D721Med (cell line): Measurements from ENCODE around the gene CACNA1F.

Experiments used
- DNase-seq: peaks from one replicate; pipeline ENCODE4 v3.0.0; 2011; ENCODE audit warnings: low spot score; ENCODE audit not compliant: insufficient read length
- FAIRE-seq: peaks from 2 replicates; lab custom pipeline; 2011; peaks lifted over from hg19 to GRCh38; lab: Jason Lieb, UNC
- CTCF ChIP-seq: IDR thresholded peaks from 2 replicates; pipeline ENCODE4 v1.5.1; 2012; ENCODE audit warnings: mild to moderate bottlenecking, control low read depth; ENCODE audit not compliant: insufficient read depth; ENCODE audit errors: missing control alignments

The CACNA1F gene

GRCh38 chrX:49214996-49215526, 18.1 kb downstream of the CACNA1F start:
- FAIRE-seq (no peak), DNase-seq (no peak)
- no peak for TF ChIP-seq CTCF

- no peak for FAIRE-seq
- DNase-seq, result no peak
- no peak for TF ChIP-seq CTCF
These were observed 18.7 kb downstream of the CACNA1F start for GRCh38 chrX:49214416-49214815.

- no peak for TF ChIP-seq CTCF
- DNase-seq, result no peak
- no peak for FAIRE-seq
These were observed 20.3 kb downstream of the CACNA1F start for GRCh38 chrX:49212861-49213260.

GRCh38 chrX:49212209-49212608, 20.9 kb downstream of the CACNA1F start:
- TF ChIP-seq CTCF, result no peak

GRCh38 chrX:49211074-49211473, 22.1 kb downstream of the CACNA1F start:
- TF ChIP-seq CTCF, result no peak
- no peak for FAIRE-seq
- no peak for DNase-seq

More at GRCh38 chrX:49212209-49212608, 20.9 kb downstream of the CACNA1F start:
- FAIRE-seq (no peak), DNase-seq (no peak)

- no peak for TF ChIP-seq CTCF
- FAIRE-seq, result no peak
- DNase-seq, result no peak
These were observed 22.7 kb downstream of the CACNA1F start for GRCh38 chrX:49210406-49210805.

- no peak for FAIRE-seq
- TF ChIP-seq CTCF, result no peak
- DNase-seq, result no peak
These were observed 23.5 kb downstream of the CACNA1F start for GRCh38 chrX:49209434-49210251.
